ENCODE measurements around the gene PGA3. TPM values are rescaled to one million over a fixed set of nuclear protein-coding genes. Genes with fewer than 3 reads are reported as not detected.

PGA3 gene
- total and polyA plus RNA-seq, 2 of the 8 experiments (the other 6 are each of a cell fraction or from before 2014, with no cell fraction given) = not detected

GRCh38 chr11:61170566-61170965 lies 32.7 kb upstream of the PGA3 start (continued):
- TF ChIP-seq CHD7 (IDR thresholded peaks at IDR 0.05; ENCODE audit: insufficient replicate concordance, low read length) = no peak

Data from H1 (cell line).